GM19193 (cell line): ENCODE results near the gene ADAT1.

Experiments used
- POLR2A ChIP-seq: IDR thresholded peaks from 4 replicates; pipeline ENCODE4 v1.6.1; 2011; ENCODE audit not compliant: insufficient read depth, insufficient read length; ENCODE audit errors: extremely low read depth

The ADAT1 gene

DNA sequence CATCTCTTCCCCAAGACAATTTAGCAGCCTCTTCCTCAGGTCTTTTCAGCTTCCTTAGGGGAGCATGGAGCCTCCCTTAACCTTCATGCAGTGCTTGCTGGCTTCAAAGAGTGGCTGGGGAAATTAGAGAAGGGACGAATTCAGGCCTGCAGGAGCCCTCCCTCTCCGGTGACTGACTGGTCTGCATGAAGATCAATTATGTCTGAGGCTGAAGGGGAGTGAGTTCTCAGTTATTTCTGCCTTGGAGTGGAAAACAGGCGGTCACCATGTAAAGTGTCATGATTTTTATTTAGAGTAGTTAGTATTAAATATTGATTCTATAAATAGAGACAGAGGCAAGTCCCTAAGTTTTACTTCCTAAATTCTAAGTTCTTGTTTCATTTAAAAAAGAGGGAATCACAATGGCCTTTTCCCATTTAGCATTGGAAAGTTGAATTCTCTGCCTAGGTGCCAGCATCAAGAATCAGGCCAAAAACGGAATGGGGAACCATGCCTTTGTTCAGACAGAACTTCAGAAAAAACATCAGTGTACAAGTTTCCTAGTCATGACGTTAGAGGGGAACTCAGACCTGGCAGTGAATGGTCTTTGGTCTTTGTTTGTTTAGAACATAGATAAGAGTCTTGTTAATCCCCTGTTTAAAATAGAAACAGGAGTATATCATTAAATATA lies 52.5 kb downstream of the ADAT1 start:
- no peak for TF ChIP-seq POLR2A

DNA sequence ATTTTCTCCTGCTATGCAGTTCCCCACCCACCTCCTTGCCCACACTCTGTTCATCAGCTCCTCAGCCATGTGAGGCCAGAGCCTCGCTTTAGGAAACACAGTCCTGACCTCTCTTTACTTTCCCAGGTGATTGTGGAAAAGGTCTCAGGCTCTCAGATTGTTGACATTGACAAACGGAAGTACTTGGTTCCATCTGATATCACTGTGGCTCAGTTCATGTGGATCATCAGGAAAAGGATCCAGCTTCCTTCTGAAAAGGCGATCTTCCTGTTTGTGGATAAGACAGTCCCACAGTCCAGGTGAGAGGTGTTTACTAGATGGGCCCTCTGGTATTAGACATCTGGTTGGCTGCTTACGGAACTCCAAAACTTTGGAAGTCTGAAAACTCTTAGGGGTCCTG lies 55.2 kb downstream of the ADAT1 start:
- no peak for TF ChIP-seq POLR2A

DNA sequence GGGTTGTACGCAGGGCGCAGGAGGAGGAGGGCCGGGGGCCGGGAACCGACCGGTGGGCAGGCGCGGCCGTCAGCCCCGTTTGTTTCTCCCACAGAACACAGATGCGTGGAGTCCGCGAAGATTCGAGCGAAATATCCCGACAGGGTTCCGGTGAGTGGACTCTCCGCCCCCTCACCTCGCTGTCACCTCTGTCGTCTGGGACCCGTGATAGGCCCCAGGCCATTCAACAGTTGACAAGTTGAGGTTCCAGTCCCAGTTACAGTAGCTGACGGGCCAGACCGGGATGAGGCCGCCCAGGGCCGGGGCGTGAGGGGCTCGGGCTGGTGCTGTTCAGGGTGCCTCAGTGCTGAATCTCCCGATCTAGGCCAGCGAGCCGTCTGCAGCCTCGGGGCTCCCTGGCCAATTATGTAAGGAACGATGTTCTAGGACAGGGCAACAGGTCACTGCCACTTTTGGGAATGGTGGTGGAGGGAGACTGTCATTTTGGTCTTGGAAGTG lies 56.3 kb downstream of the ADAT1 start:
- no peak for TF ChIP-seq POLR2A

DNA sequence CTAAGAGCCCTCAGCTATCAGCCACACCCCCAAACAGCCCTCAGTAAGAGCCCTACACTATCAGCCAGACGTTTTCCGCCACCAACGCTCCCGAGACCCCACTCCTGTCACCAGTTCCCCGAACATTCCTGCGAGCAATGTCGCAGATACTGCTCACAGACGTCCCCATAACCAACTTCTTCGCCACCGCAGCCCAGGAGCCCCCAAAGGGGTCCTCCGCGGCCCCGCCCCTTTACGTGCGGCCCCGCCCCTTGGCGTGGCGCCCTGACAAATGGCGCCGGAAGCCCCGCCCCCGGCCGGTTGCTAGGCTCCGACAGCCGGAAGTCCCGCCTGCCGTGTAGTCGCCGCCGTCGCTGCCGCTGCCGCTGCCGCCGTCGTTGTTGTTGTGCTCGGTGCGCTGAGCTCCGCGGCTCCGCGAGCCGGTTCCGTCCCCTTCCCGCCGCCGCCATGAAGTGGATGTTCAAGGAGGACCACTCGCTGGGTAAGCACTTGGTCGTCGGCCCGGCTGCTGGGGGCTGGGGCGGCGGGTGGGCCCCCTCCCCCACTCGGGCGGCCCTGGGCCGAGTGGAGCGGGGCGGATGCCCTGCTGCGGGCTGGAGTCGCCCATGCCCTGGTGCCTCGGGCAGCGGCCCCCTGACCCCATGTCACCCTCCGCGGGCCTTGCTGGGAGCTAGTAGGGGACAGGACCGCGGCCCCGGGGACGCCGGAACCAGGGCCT lies 56.9 kb downstream of the ADAT1 start, which contains the start of gene GABARAPL2:
GABARAPL2 (plus strand) TSS at position 340 of the 718 bp plus-strand sequence; CDS start at position 448, 108 bp downstream.
- TF ChIP-seq POLR2A = peak; percentile 51

DNA sequence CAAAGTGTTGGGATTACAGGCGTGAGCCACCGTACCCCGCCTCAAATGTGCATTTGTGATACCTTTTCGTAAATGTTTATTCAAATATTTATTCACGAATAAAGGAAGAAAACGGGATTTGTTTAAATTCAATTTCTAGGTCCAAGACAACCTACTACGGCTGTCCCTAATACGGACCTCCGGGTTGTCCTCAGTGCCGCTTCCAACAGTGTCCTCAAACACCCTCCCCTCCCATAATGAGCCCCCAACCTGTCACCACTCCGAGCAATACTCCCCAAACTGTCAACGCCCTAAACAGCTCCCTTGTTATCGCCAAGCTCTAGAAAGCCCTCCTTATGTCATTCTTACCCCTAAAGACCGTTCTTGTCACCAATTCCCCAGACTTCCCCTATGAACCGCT lies 57.4 kb downstream of the ADAT1 start:
- TF ChIP-seq POLR2A = no peak

DNA sequence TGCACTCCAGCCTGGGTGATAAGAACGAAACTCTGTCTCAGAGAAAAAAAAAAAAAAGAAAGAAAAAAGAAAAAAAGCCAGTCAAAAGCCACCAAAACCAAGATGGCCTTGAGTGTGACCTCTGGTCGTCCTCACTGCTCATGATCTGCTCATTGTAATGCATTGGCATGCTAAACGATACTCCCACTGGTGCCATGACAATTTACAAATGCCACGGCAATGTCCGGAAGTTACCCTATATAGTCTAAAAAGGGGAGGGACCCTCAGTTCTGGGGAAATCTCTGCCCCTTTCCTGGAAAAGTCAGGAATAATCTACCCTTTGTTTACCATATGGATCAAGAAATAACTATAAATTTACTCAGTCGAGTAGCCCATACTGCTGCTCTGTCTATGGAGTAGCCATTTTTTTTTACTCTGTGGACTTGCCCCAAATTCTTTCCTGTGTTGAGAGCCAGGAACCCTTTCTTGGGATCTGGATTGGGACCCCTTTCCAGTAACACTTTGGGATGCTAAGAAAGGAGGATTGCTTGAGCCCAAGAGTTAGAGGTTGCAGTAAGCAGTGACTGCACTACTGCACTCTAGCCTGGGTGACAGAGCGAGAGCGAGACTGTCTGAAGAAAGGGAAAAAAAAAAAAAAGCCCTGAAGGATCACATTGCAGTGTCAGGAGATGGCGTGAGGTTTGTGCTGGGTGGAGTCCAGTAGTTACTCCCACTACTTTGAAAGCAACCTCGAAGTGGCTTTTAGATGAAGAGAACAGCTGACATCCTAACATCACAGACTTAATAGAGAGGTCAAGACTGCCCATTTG lies 63.3 kb downstream of the ADAT1 start:
- no peak for TF ChIP-seq POLR2A

DNA sequence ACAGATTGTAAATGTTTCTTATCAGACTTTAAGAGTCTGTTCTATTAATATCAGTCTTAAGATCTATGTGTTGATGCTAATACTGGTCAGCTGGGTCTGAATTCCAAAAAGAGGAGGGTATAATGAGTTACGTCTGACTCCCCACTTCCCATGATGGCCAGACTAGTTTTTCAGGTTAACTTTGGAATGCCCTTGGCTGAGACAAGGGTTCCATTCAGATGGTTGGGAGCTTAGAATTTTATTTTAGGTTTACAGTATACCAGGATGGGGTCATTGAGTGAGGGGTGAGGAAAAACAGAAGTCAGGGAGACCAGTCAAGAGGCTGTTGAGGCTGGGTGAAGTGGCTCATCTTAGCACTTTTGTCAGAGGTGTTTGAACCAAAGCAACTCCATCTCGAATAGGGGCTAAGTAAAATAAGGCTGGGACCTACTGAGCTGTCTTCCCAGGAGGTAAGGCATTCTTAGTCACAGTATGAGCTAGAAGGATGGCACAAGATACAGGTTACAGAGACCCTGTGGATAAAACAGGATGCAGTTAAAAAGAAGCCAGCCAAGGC lies 64.2 kb downstream of the ADAT1 start:
- TF ChIP-seq POLR2A = no peak

DNA sequence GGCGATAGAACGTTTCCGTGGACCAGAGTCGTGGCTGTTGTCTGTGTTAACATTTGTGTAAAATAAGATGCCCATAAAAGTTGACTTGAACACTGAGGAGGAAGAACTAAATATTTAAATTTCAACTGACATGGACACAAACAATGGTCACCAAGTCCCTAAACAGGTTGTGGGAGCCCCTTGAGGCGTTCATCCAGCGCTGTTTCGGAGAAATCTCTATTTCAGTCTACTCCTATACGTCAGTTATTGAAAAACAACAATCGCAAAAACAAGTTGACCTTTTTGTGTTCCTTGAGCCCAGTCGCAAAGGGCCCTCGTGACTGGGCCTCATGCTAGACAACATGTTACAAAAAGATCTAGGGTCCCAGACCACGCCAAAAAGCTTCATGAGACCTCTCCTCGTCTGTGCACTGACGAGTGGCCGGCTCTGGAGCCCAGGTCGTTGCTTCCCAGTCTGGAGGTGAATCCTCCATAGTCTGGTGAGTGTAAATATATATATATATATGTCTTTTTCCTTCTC lies 66.6 kb downstream of the ADAT1 start:
- TF ChIP-seq POLR2A = no peak

DNA sequence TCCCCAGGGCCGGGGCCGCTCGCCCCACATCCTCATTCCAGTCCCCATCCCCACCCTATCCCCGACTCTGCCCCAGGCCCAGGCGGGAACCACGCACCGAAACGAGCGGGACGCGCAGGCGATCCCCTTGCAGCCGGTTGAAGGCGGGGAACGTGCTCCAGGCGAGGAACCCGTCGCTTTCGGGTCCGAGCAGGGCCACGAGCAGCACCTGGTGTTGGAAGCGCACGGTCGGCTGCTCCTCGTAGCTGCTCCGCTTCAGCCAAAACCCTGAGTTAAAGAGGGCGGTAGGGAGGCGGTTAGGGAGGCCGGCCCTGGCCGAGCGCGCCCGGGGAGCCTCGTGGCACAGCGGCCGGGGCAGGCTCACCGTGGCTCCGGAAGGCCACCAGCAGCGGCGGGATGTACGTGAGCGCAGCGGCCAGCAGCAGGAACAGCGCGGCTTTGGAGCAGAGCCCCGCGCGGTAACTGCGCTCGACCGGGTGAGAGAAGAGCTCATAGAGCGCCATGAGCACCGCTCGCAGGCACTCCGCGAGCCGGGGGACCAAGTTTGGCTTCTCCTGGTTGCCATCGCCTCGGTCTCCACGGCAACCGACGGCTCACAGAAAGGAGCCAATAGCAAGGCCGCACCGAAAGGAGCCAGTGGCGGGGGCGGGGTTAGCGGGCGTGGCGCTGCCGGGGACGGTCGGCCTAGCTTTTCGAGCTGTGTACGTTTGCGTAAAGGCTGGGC lies 67.2 kb downstream of the ADAT1 start, which contains the start of gene TMEM231:
TMEM231 (minus strand) TSS at position 546 of the 724 bp plus-strand sequence; CDS start at position 503, 43 bp downstream.
- TF ChIP-seq POLR2A = peak; percentile 58

DNA sequence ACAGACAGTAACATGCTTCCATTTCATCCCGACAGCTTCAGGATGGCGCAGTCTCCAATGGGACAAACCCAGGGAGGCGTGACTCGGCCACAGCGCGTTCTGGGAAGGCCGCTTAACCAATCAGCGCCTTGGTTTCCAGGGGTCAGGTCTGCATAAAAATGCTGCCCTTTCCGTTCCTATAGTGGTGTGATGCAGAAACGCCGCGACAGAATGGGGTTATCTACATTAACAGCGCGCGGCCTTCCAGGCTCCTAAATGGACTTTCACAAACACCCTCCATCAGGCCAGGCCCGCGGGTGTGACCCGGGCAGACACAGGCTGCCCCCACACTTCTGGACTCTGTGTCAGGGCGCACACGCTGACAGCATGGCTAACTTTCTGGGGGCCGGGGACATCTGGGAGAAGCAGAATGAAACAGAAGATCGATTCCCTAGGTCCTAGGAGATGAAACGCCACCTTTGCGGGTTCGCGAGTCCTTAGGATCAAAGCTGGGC lies 67.8 kb downstream of the ADAT1 start:
- no peak for TF ChIP-seq POLR2A

DNA sequence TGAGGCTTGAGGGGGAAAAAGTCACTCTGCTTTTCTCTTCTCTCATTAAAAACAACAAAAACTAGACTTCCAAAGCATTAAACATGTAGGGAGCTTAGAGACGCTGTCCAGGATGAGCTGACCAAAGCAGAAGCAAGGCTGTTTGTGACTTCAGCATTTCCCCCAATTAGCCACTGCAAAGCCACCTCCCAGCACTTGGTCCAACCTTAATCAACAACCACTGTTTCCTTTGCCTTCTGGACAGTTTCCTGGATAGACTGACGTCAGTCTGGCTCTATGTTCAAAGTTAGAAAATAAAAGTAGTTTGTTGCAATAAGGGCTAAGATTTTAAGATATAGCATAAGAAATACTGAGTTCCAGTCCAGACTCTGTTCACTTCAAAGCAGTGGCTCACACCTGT lies 70.1 kb downstream of the ADAT1 start:
- TF ChIP-seq POLR2A = no peak

DNA sequence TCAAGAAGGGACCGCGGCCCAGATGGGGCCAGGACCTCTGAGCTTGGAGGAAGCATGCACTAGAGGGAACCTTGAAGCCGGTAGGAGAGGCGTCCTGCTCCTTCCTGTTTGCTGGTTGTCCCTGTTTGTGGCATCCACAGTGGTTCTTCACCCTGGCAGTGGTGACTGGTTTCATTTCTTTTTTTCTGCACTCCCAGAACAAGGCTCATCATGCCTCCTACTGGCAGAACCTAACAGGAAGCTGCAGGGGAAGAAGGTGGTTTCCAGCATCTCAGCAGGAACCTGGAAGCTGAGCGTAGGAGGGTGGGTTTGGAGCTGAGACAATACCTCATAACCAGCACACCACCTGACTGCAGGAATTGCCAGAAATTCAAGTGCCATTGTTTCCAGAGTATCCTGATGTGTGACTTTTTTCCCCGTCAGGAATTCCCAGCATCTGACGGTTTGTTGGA lies 72.8 kb downstream of the ADAT1 start:
- TF ChIP-seq POLR2A = no peak
